GM12878 (cell line): ENCODE results near the gene EHMT2. TPM values are rescaled to one million over a fixed set of nuclear protein-coding genes. Genes with fewer than 3 reads are reported as not detected.

ENCODE experiments used
- ATAC-seq: fragments of 200-7000 bp; cut with Tn5 transposase; 3 replicates; pipeline ENCODE4 v1.9.1; 2020; ENCODE audit warnings: mild to moderate bottlenecking, moderate library complexity
- BruUV-seq: library from RNA; stranded (reverse); fragments of 400-500 nt; replicated peaks from 2 replicates; lab custom pipeline; 2021; lab: Mats Ljungman, UMichigan
- CTCF ChIA-PET: fragments of 300-600 bp; sonication (Branson Sonifier 250); formaldehyde crosslinking; extraction: SDS; loops from one replicate; lab custom pipeline; 2021; ENCODE audit warnings: inconsistent platforms; lab: Yijun Ruan, JAX
- POLR2A ChIA-PET: fragments of 350-600 bp; formaldehyde crosslinking; extraction: SDS; loops from one replicate; lab custom pipeline; 2021; ENCODE audit warnings: inconsistent platforms; lab: Charles Lee
- RAD21 ChIA-PET: fragments of 300-600 bp; sonication (Branson Sonifier 250); formaldehyde crosslinking; loops from one replicate; lab custom pipeline; 2023; ENCODE audit warnings: antibody characterized with exemption; ENCODE audit not compliant: unreplicated experiment; lab: Charles Lee
- SMC1A ChIA-PET: fragments of 300-600 bp; sonication (Branson Sonifier 250); formaldehyde crosslinking; loops from one replicate; lab custom pipeline; 2023; ENCODE audit not compliant: unreplicated experiment, uncharacterized antibody; lab: Charles Lee
- DNase-seq: peaks from one replicate; pipeline ENCODE4 v3.0.0-alpha.2; 2011; ENCODE audit warnings: low read depth, low spot score
- FAIRE-seq: peaks from 3 replicates; lab custom pipeline; 2011; peaks lifted over from hg19 to GRCh38; lab: Jason Lieb, UNC
- H2AFZ ChIP-seq: 2 replicates; pipeline ENCODE4 v1.6.0; 2011; ENCODE audit warnings: low read depth, low read length, control low read depth; ENCODE audit not compliant: control insufficient read depth
- H3K27ac ChIP-seq: 2 replicates; pipeline ENCODE4 v1.5.1; 2011; ENCODE audit warnings: control low read depth; ENCODE audit not compliant: control insufficient read depth, insufficient read depth
- H3K27me3 ChIP-seq, 2 experiments: replicated peaks in 1 of 2; 2 replicates each; pipeline versions ENCODE4 v1.6.0 to v1.6.1; 2011; ENCODE audit warnings: low read length in 1 of 2; ENCODE audit not compliant: control insufficient read depth in 2 of 2, insufficient read depth in 2 of 2
- H3K36me3 ChIP-seq, 2 experiments: 2 replicates each; pipeline ENCODE4 v1.5.1; 2011; ENCODE audit warnings: low read length in 1 of 2; ENCODE audit not compliant: control insufficient read depth in 2 of 2, insufficient read depth in 2 of 2
- H3K4me1 ChIP-seq: 2 replicates; pipeline ENCODE4 v1.6.1; 2011; ENCODE audit warnings: mild to moderate bottlenecking, low read length, moderate library complexity, mixed read lengths; ENCODE audit not compliant: control insufficient read depth, insufficient read depth
- H3K4me2 ChIP-seq: 2 replicates; pipeline ENCODE4 v1.6.0; 2011; ENCODE audit warnings: control low read depth; ENCODE audit not compliant: control insufficient read depth, insufficient read depth
- H3K4me3 ChIP-seq: fragments of 200-600 bp; sonication (generic); 2 replicates; pipeline ENCODE4 v1.5.1; 2016
- H3K79me2 ChIP-seq: 2 replicates; pipeline ENCODE4 v1.6.0; 2011; ENCODE audit warnings: low read length; ENCODE audit not compliant: control insufficient read depth, insufficient read depth
- H3K9ac ChIP-seq: 2 replicates; pipeline ENCODE4 v1.8.0; 2011; ENCODE audit warnings: low read length, control low read depth, mixed read lengths; ENCODE audit not compliant: control insufficient read depth, insufficient read depth
- H3K9me3 ChIP-seq: replicated peaks from 3 replicates; pipeline ENCODE4 v1.5.1; 2011; ENCODE audit warnings: mild to moderate bottlenecking, low read length; ENCODE audit not compliant: control insufficient read depth, insufficient read depth
- H4K20me1 ChIP-seq: 2 replicates; pipeline ENCODE4 v1.6.0; 2011; ENCODE audit not compliant: control insufficient read depth, insufficient read depth
- BACH1 ChIP-seq: fragments of 450-650 bp; IDR thresholded peaks from 2 replicates; pipeline ENCODE4 v1.6.1; 2017; ENCODE audit warnings: mild to moderate bottlenecking, borderline replicate concordance
- IRF4 ChIP-seq: IDR thresholded peaks from 2 replicates; pipeline ENCODE4 v1.6.1; 2011; ENCODE audit warnings: low read depth, low read length
- KDM1A ChIP-seq: fragments of 200-600 bp; sonication (generic); IDR thresholded peaks from 2 replicates; pipeline ENCODE4 v1.6.1; 2016; ENCODE audit warnings: borderline replicate concordance
- KLF5 ChIP-seq: fragments of 450-650 bp; IDR thresholded peaks from 2 replicates; pipeline ENCODE4 v1.6.1; 2014; ENCODE audit warnings: mild to moderate bottlenecking; ENCODE audit not compliant: partially characterized antibody
- MEF2B ChIP-seq: fragments of 450-650 bp; IDR thresholded peaks from 2 replicates; pipeline ENCODE4 v1.6.1; 2018; ENCODE audit warnings: mild to moderate bottlenecking, moderate library complexity; ENCODE audit not compliant: partially characterized antibody, poor library complexity, severe bottlenecking
- MXI1 ChIP-seq: fragments of 150-350 bp; IDR thresholded peaks from 2 replicates; pipeline ENCODE4 v1.6.1; 2011; ENCODE audit warnings: low read depth, mild to moderate bottlenecking, inconsistent platforms, low read length, improper control_type of control experiment
- RAD51 ChIP-seq: fragments of 450-650 bp; IDR thresholded peaks from 2 replicates; pipeline ENCODE4 v1.6.1; 2016; ENCODE audit warnings: moderate library complexity, mild to moderate bottlenecking, inconsistent platforms
- RBBP5 ChIP-seq: fragments of 200-600 bp; sonication (generic); conservative IDR thresholded peaks from 2 replicates; pipeline ENCODE4 v1.6.1; 2016
- RFX5 ChIP-seq: IDR thresholded peaks from 2 replicates; pipeline ENCODE4 v1.6.1; 2011; ENCODE audit warnings: low read depth, low read length, improper control_type of control experiment
- STAT1 ChIP-seq: fragments of 450-650 bp; conservative IDR thresholded peaks from 2 replicates; pipeline ENCODE4 v1.6.1; 2014; ENCODE audit warnings: antibody characterized with exemption, mild to moderate bottlenecking
- TCF12 ChIP-seq: IDR thresholded peaks from 2 replicates; pipeline ENCODE4 v1.6.1; 2011; ENCODE audit warnings: low read depth, mild to moderate bottlenecking, low read length
- ZNF207 ChIP-seq: fragments of 450-650 bp; IDR thresholded peaks from 2 replicates; pipeline ENCODE4 v1.6.1; 2014; ENCODE audit warnings: antibody characterized with exemption, mild to moderate bottlenecking, borderline replicate concordance
- ZNF384 ChIP-seq: IDR thresholded peaks from 2 replicates; pipeline ENCODE4 v1.6.1; 2012; ENCODE audit warnings: low read depth, mild to moderate bottlenecking, low read length, improper control_type of control experiment, borderline replicate concordance
- WGBS: methylation state at CpG from one replicate; pipeline ENCODE4 v1.1.6; 2016; ENCODE audit warnings: low lambda C conversion rate; ENCODE audit not compliant: insufficient replicate concordance, insufficient coverage; ENCODE audit errors: missing lambda C conversion rate; 5-methylcytosine and 5-hydroxymethylcytosine counted together
- in situ Hi-C: fragments of 300-500 bp; cut with MboI; formaldehyde crosslinking; loops from 9 replicates; pipeline ENCODE4 v1.14.3; 2018; ENCODE audit warnings: mixed read lengths
- intact Hi-C: fragments of 100-400 bp; cut with micrococcal nuclease; formaldehyde crosslinking; loops from one replicate; pipeline ENCODE4 v1.14.2; 2022; ENCODE audit not compliant: unreplicated experiment
- polyA plus RNA-seq, 11 experiments: library from polyadenylated mRNA; depleted of rRNA in 4 of 11; unstranded in 6 of 11; stranded (reverse) in 5 of 11; fragments of >200 nt; fragmentation: Nextera tagmentation in 4 of 11; fragmentation: Illumina TruSeq in 1 of 11; extraction: Ambion mirVana in 4 of 11; extraction: Trizol in 1 of 11; gene quantifications; 1 replicate in 1 of 11; 2 replicates in 10 of 11; pipeline versions ENCODE4 v1.2.1 to v1.2.3, GENCODE V29; 2011 to 2016; ENCODE audit warnings: inconsistent platforms in 2 of 11, missing spikeins in 2 of 11, low read depth in 1 of 11
- total RNA-seq, 4 experiments: library from RNA; depleted of rRNA in 3 of 4; stranded (reverse); fragments of >200 nt in 3 of 4; fragmentation: Illumina TruSeq in 1 of 4; extraction: Trizol in 1 of 4; gene quantifications; 2 replicates each; pipeline versions ENCODE4 v1.2.1 to v1.2.3, GENCODE V29; 2013 to 2021
- TF ChIP-seq, protein P1 (sequence below): IDR thresholded peaks from 2 replicates; pipeline ENCODE4 v1.6.1; 2011; ENCODE audit warnings: mild to moderate bottlenecking, low read depth, low read length, moderate library complexity; ENCODE audit not compliant: insufficient replicate concordance
- TF ChIP-seq, protein P2 (sequence below): fragments of 450-650 bp; IDR thresholded peaks from 2 replicates; pipeline ENCODE4 v1.6.1; 2017; ENCODE audit warnings: mild to moderate bottlenecking, low read depth, inconsistent platforms; ENCODE audit not compliant: poor library complexity, severe bottlenecking
- TF ChIP-seq, protein P3 (sequence below): IDR thresholded peaks from 2 replicates; pipeline ENCODE4 v1.6.1; 2012; ENCODE audit warnings: low read depth, low read length, improper control_type of control experiment

EHMT2 gene
- total and polyA plus RNA-seq, 10 of the 15 experiments (the other 5 are each of a cell fraction or from before 2014, with no cell fraction given), result 1.7 to 53.2 (median 36.3) TPM

DNA sequence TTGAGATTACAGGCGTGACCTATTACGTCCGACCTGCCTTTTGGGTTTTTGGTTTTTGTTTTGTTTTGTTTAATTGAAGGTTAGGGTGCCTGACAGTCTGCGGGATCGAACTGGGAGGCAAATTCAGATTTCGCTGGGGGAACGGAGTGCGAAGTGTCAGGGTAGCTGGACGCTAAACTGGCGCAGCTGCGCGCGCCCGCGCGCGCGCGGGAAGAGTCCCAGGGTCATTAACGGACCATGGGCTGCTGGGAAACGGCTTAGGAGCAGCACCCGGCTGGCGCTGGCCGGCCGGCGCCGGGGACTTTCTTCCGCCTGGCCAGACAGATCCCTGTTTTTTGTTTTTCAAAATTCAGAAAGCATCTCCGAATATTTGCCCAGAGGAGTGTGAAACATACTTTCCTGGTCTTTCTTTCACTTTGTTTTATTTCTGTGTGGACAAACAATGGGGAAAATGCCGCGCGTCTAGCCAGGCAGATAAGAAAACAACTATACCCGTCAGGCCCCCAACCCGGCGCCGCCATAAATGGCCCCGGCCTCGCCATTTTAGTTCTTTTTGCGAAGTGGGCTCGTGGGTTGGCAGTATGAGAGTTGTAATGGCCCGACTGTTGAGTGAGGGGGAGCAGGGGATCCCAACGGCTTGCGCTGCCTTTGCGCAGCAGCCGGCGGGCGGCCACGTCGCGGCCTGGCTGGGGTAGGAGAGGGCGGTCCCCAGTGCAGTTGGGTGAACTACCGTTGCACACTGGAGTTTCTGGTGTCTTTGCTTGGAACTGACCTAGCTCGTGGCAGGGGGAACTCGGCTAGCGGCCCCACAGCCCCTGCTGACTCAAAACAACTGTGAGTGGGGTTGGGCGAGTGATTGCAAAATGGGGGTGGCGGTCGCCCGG, 62.9 kb downstream of the EHMT2 start:
- H3K4me2 ChIP-seq, result peak overlapping the region; percentile 30
- ChIA-PET RAD21 (interaction anchor here (0.6 to 3.1 kb wide), 4 partner anchors 12 to 388 kb away, joined by 3 to 12 read pairs (median 4); partner anchors contain the start of gene NEU1), POLR2A (interaction anchor here (0.6 to 10.9 kb wide), 11 partner anchors 9 to 266 kb away, joined by 3 to 122 read pairs (median 3); partner anchors contain the start of genes CLIC1, GPANK1, LSM2 and MSH5), CTCF (interaction anchor here (2.8 kb wide), 1 partner anchor 29 kb away, joined by 17 read pairs; the partner anchor contains the start of gene NEU1), SMC1A (interaction anchor here (0.6 to 2.6 kb wide), 6 partner anchors 87 to 720 kb away, joined by 3 to 11 read pairs (median 4); partner anchors contain the start of genes APOM and MSH5)
- peak; percentile 50 for DNase-seq
- H2AFZ ChIP-seq, result peak overlapping the region; percentile 92
- FAIRE-seq, result no peak
- in situ Hi-C loops, result loop anchor here (10.0 kb wide), 1 partner anchor 290 kb away; the partner anchor contains the start of genes ATP6V1G2, DDX39B and NFKBIL1
- peak overlapping the region; percentile 82 for H3K4me3 ChIP-seq
- peaks cover 8 to 24% of the 10 kb centered on the region in 2 experiments for H3K36me3 ChIP-seq
- H3K79me2 ChIP-seq, result peaks cover 71% of the 10 kb centered on the region
- H3K27me3 ChIP-seq, result no peaks in the 10 kb centered on the region
- H4K20me1 ChIP-seq, result peaks cover 9% of the 10 kb centered on the region
- BruUV-seq, result no TSS peak
- peaks cover 20% of the 10 kb centered on the region for H3K4me1 ChIP-seq
- H3K9ac ChIP-seq, result peak overlapping the region; percentile 90
- ATAC-seq, result peak; percentile 72
- H3K27ac ChIP-seq, result peak overlapping the region; percentile 96
- H3K9me3 ChIP-seq, result no peaks in the 10 kb centered on the region
- 1% methylated on average over 56 of the region's 59 CpGs for WGBS
- intact Hi-C loops, result loop anchor here (2.0 to 5.0 kb wide), 3 partner anchors 28 to 167 kb away; partner anchors contain the start of genes CSNK2B, LY6G5B, NEU1 and VARS1
- TF ChIP-seq BACH1 (peak; percentile 71), KDM1A (no peak), ZNF207 (peak; percentile 45; the same call in 1 of the 2 replicates), MXI1 (no peak; the same call in 1 of the 2 replicates), IRF4 (0 out of 2 replicates have a peak, but pooled peaks have one; percentile 40), RAD51 (no peak), MEF2B (peak; percentile 48), STAT1 (0 out of 2 replicates have a peak, but pooled peaks have one; percentile 52), ZNF384 (no peak), TCF12 (peak; percentile 65; the same call in 1 of the 2 replicates), KLF5 (peak; percentile 54), RBBP5 (no peak), RFX5 (no peak)
- TF ChIP-seq, protein P1, sequence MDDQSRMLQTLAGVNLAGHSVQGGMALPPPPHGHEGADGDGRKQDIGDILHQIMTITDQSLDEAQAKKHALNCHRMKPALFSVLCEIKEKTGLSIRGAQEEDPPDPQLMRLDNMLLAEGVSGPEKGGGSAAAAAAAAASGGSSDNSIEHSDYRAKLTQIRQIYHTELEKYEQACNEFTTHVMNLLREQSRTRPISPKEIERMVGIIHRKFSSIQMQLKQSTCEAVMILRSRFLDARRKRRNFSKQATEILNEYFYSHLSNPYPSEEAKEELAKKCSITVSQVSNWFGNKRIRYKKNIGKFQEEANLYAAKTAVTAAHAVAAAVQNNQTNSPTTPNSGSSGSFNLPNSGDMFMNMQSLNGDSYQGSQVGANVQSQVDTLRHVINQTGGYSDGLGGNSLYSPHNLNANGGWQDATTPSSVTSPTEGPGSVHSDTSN, result no peak
- TF ChIP-seq, protein P2, sequence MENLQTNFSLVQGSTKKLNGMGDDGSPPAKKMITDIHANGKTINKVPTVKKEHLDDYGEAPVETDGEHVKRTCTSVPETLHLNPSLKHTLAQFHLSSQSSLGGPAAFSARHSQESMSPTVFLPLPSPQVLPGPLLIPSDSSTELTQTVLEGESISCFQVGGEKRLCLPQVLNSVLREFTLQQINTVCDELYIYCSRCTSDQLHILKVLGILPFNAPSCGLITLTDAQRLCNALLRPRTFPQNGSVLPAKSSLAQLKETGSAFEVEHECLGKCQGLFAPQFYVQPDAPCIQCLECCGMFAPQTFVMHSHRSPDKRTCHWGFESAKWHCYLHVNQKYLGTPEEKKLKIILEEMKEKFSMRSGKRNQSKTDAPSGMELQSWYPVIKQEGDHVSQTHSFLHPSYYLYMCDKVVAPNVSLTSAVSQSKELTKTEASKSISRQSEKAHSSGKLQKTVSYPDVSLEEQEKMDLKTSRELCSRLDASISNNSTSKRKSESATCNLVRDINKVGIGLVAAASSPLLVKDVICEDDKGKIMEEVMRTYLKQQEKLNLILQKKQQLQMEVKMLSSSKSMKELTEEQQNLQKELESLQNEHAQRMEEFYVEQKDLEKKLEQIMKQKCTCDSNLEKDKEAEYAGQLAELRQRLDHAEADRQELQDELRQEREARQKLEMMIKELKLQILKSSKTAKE, result peak; percentile 90
- TF ChIP-seq, protein P3, sequence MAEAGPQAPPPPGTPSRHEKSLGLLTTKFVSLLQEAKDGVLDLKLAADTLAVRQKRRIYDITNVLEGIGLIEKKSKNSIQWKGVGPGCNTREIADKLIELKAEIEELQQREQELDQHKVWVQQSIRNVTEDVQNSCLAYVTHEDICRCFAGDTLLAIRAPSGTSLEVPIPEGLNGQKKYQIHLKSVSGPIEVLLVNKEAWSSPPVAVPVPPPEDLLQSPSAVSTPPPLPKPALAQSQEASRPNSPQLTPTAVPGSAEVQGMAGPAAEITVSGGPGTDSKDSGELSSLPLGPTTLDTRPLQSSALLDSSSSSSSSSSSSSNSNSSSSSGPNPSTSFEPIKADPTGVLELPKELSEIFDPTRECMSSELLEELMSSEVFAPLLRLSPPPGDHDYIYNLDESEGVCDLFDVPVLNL, result peak; percentile 47; the same call in 1 of the 2 replicates
